GM18858 (cell line): ENCODE results near the gene KCTD17.

Experiments
- ATAC-seq: cut with Tn5 transposase; IDR thresholded peaks from one replicate; pipeline ENCODE4 v1.9.1; 2021; ENCODE audit not compliant: unreplicated experiment

The KCTD17 gene

GRCh38 chr22:37051391-37052385, at the start of gene KCTD17:
KCTD17 (plus strand) TSS chr22:37051742; CDS start chr22:37051761, 19 bp downstream.
- ATAC-seq, result no peak

- ATAC-seq, result no peak
Observed at GRCh38 chr22:37001826-37002225, 49.7 kb upstream of the KCTD17 start.

- no peak for ATAC-seq
Observed at GRCh38 chr22:37002633-37003032, 48.9 kb upstream of the KCTD17 start.

- no peak for ATAC-seq
Observed at GRCh38 chr22:37007651-37008050, 43.9 kb upstream of the KCTD17 start.

GRCh38 chr22:37008365-37008764, 43.2 kb upstream of the KCTD17 start:
- no peak for ATAC-seq

- ATAC-seq, result no peak
Observed at GRCh38 chr22:37009490-37009889, 42.1 kb upstream of the KCTD17 start.

- ATAC-seq, result no peak
Observed at GRCh38 chr22:37010174-37010573, 41.4 kb upstream of the KCTD17 start.

GRCh38 chr22:37010976-37011375, 40.6 kb upstream of the KCTD17 start:
- ATAC-seq, result no peak

GRCh38 chr22:37011472-37011871, 40.1 kb upstream of the KCTD17 start:
- no peak for ATAC-seq

- no peak for ATAC-seq
Observed at GRCh38 chr22:37012262-37012904, 39.2 kb upstream of the KCTD17 start.

- ATAC-seq, result no peak
Observed at GRCh38 chr22:37012956-37013355, 38.6 kb upstream of the KCTD17 start.

GRCh38 chr22:37014415-37014806, 37.1 kb upstream of the KCTD17 start:
- no peak for ATAC-seq

- ATAC-seq, result no peak
Observed at GRCh38 chr22:37014835-37015586, 36.5 kb upstream of the KCTD17 start.

- ATAC-seq, result no peak
Observed at GRCh38 chr22:37015587-37015878, 36.0 kb upstream of the KCTD17 start.

GRCh38 chr22:37016134-37016910, 35.2 kb upstream of the KCTD17 start:
- ATAC-seq, result no peak

GRCh38 chr22:37017356-37017755, 34.2 kb upstream of the KCTD17 start:
- no peak for ATAC-seq

- ATAC-seq, result no peak
Observed at GRCh38 chr22:37018086-37018814, 33.3 kb upstream of the KCTD17 start.

GRCh38 chr22:37018815-37019308, 32.7 kb upstream of the KCTD17 start:
- ATAC-seq, result no peak

- ATAC-seq, result no peak
Observed at GRCh38 chr22:37019309-37020191, 32.0 kb upstream of the KCTD17 start, which contains the start of the genes MPST and TST. MPST (plus strand) TSS chr22:37019742; CDS start chr22:37019837, 95 bp downstream. TST (minus strand) TSS chr22:37019447; CDS start chr22:37018732, 715 bp downstream.
